HG03378 (cell line): ENCODE results near the gene RAB40A.
"Not testable (repeated sequence)": the region's sequence is repeated elsewhere in the genome, so short reads cannot be mapped to it uniquely, and the experiment has no call there.

Experiments used
- ATAC-seq: cut with Tn5 transposase; IDR thresholded peaks from one replicate; pipeline ENCODE4 v1.9.1; 2021; ENCODE audit warnings: mild to moderate bottlenecking, moderate library complexity; ENCODE audit not compliant: unreplicated experiment

RAB40A gene

DNA sequence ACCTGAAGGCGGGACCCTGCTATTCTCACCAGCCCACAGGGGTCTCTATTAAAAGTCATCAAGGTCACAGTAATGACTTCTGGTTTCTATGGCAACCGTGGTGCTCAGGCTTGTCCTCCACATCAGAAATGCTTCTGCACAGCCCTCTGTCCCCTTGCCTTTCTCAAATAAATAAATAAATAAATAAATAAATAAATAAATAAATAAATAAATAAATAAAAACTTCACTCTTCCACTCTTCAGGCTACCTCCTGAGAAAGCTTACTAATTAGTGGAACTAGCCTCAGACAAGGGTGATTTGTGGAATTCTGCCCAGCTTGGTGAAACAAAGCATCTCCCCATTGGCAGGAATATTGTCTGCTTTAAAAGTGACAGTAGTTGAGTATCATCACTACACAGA is 5.5 kb upstream of the RAB40A start:
- ATAC-seq, result no peak

DNA sequence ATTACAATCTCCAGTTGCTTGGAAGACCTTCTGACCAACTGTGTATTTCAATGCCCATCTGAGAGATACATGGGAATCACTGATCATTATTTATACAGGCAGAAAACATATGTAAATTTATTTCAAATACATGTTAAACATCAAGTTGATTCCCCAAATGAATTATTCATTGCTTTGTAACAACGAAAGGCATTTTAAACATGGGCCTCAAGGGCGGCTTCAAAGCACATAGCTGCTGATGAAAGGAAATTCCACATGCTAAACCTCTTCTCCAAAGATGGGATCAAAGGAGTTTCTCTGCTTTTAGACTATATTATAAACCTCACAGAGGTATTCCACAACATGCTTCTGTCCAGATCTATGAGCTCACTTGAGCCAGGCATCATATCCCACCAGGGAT is 4.3 kb upstream of the RAB40A start:
- ATAC-seq, result no peak

GRCh38 chrX:103520386-103520785 is 1.1 kb upstream of the RAB40A start:
- ATAC-seq, result no peak

DNA sequence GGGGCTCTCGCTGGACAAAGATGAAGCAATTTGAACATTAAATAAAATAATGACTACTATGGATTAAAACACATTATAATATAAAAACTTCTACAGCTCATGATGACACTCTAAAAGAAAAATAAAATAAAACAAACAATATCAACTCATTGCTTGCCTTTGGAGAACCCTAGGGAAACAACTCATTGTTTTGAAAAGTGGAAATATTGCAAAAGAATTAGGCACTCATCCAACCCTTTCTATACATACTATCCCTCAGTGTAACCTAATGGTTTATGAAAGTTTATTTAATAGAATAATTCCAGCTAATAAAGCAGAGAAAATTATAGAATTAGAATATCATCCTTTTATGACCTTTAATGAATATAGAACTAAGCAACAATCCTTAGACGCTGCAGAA is 718 bp downstream of the RAB40A start:
- no peak for ATAC-seq

GRCh38 chrX:103517246-103517645 is 2.0 kb downstream of the RAB40A start:
- ATAC-seq, result no peak

DNA sequence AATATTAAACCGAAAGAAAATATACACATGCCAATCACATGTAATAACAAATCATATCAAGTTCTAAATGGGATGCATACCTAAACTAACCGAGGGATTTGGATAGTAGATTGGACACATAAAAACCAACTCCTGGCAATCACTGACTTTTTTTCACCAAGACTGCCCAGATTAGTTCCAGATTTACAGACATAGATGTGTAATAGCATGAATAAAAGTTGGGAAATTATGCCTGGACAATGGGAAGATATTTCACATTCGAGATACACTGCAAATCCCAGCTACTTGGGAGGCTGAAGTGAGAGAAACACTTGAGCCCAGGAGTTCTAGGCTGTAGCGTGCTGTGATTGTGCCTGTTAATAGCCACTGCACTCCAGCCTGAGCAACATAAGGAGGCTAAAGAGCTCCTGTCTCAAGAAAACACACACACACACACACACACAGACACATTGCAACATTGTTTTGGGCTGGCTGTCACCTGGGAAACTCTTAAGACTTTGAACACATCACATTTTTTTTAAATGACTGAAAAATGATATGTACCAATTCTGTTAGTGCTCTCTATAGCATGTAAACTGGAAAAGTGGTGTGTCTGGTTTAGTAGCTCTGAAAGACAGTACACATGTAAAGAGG is 5.7 kb downstream of the RAB40A start:
- ATAC-seq, result no peak

DNA sequence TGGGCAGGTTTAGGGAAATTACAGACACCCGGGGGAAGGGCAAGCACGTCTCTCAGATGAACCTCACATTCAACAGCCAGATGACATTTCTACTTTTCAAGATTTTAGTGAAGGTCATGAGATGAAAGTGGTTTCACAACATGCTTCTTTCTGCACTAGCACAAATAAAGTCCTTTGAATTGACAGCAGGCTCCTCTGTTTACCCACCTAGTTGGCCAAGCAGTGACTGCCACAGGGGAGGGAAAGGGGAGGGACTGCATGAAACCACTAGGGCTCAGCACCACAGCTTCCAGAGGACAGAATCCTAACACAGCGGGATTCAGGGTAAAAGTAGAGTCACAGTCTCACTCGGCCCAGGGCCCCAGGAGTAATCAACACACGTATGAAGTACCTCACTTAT is 6.2 kb downstream of the RAB40A start:
- no peak for ATAC-seq

DNA sequence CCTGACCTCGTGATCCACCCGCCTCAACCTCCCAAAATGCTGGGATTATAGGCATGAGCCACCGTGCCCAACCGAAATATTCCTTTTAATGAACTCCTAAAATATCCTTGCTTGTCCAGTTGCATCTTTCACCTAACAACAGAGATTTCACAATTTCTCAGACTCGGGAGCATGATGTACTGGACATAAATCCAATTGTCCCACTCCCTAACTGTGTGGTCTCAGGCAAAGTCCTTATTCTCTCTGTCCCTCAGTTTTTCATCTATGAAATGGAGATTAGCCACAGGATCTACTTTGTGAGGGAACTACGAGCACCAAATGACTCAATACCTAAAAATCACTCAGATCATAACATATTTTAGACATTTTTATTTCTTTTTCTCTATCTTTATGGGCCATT is 9.3 kb downstream of the RAB40A start:
- ATAC-seq, result no peak

GRCh38 chrX:103503853-103504207 is 15.5 kb downstream of the RAB40A start:
- ATAC-seq, result no peak

DNA sequence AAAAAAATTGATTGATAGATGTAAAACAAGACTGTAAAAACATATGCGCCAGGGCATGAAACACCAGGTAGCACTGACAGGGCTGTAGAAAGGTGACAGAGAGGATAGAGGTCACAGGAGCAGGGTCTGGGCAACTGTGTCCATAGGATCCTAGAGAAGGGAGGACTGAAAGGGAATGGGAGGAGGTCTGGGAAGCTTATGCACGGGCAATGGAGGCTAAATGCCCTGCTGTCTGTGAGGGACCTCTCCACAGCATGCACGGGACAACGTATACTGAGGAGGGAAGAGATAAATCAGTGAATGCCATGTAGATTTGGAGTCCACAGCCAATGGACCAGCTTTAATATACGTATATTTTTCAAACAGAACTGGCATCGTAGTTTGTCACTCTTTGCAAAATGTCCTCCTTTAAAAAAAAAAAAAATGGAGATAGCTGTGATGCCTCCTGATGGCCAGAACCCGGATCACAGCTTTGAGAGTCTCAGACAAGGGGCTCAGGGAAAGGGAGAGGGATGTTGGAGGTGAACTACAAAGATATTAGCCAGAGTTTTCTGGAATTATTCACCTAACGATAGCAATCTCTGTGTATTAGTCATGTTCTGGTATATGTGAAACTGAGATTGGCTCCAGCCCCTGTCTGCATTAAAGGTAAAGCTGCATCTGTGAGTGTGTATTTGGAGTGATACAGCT is 16.0 kb downstream of the RAB40A start:
- no peak for ATAC-seq

GRCh38 chrX:103498786-103499185 is 20.5 kb downstream of the RAB40A start:
- no peak for ATAC-seq

GRCh38 chrX:103495786-103496185 is 23.5 kb downstream of the RAB40A start:
- ATAC-seq, result no peak

- ATAC-seq, result not testable (repeated sequence)
Measured at GRCh38 chrX:103493578-103493977, 25.7 kb downstream of the RAB40A start.

DNA sequence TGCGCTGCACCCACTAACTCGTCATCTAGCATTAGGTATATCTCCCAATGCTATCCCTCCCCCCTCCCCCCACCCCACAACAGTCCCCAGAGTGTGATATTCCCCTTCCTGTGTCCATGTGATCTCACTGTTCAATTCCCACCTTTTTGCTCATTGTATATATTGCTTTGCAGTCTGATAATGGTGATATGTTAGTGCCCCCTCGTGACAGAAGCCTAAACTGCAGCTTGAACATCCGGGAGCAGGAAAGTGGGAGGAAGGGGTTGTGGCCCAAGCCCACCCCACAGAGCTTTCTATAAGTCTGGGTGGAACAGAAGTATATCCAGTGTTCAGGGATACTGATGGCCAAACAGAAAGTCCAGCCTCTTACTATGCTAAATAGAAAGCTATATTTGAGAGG is 29.6 kb downstream of the RAB40A start:
- not testable (repeated sequence) for ATAC-seq

GRCh38 chrX:103488794-103489193 is 30.5 kb downstream of the RAB40A start:
- no peak for ATAC-seq

- ATAC-seq, result no peak
Measured at GRCh38 chrX:103488332-103488731, 31.0 kb downstream of the RAB40A start.

DNA sequence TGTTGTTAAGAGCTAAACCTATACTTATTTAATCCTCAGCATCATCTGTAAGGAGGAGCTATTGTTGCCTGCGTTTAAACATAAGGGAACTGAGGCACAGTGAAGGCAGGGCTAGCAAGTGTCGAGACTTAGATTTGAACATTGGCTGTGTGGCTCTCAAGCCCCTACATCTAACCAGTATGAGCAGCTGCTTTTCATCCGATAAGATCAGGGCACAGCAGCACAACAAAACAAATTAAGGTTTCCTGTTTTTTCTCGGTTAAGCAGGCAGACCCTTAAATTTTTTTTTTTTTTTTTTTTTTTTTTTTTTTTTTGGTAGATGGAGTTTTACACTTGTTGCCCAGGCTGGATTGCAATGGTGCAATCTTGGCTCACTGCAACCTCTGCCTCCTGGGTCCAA is 35.6 kb downstream of the RAB40A start:
- no peak for ATAC-seq

DNA sequence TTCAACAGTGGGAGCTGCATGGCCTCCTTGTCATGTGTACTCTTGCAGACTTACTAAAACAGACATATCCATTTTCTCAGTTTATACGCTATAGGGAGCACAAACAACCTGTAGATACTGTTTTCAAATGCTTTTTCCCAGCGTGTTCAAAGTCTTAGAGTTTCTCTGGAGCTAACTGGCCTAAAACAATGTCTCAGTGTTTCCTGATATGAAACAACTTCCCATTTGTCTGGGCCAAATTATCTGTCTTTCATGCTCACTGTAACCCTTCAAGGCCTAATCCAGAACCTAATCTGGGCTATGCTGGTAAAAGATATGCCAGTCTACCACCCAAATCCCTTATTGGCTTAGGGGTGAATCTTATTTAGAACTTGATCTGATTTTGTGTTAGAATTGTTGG is 38.8 kb downstream of the RAB40A start:
- no peak for ATAC-seq

- ATAC-seq, result no peak
Measured at GRCh38 chrX:103477496-103477895, 41.8 kb downstream of the RAB40A start.

- no peak for ATAC-seq
Measured at GRCh38 chrX:103475381-103475780, 43.9 kb downstream of the RAB40A start.

DNA sequence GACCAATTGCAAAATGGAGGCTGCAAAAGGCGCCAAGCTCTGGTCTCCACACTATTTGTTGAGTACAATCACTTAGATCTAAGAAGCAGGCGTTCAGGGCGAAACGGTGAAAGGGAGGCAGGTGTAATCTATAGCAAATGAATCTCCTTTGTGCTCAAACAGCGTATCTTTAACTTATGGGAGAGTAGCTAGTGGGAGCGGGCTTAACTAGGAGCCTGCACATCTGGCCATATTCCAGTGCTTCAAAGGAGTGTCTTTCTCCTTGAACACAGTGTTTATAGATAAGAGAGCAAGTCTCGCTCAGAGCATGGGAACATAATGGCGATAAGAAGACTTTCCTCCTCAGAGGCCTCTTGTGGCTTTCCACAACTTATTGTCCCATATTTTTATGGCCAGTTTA is 49.3 kb downstream of the RAB40A start:
- ATAC-seq, result not testable (repeated sequence)

DNA sequence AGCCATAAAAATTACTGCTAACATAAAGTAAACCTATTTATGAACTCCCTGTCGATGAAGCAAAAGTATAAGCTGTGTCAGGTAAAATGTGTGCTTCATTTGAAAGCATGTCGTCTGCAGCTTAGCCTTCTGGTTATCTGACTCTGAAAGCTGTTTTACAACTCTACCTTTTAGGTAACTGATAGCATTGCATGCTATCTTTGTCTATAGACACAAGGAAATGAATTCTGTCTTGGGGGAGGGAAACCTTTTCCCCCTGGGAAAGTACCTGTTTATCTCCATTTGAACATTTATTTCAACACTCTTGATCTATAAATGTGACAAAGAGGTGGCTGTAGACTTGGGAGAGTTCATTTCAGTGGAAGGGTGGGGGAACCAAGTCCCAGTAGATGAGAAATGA is 51.4 kb downstream of the RAB40A start:
- ATAC-seq, result no peak

- ATAC-seq, result no peak
Measured at GRCh38 chrX:103467156-103467555, 52.1 kb downstream of the RAB40A start.
